ENCODE measurements around the gene WDR89.

DNA sequence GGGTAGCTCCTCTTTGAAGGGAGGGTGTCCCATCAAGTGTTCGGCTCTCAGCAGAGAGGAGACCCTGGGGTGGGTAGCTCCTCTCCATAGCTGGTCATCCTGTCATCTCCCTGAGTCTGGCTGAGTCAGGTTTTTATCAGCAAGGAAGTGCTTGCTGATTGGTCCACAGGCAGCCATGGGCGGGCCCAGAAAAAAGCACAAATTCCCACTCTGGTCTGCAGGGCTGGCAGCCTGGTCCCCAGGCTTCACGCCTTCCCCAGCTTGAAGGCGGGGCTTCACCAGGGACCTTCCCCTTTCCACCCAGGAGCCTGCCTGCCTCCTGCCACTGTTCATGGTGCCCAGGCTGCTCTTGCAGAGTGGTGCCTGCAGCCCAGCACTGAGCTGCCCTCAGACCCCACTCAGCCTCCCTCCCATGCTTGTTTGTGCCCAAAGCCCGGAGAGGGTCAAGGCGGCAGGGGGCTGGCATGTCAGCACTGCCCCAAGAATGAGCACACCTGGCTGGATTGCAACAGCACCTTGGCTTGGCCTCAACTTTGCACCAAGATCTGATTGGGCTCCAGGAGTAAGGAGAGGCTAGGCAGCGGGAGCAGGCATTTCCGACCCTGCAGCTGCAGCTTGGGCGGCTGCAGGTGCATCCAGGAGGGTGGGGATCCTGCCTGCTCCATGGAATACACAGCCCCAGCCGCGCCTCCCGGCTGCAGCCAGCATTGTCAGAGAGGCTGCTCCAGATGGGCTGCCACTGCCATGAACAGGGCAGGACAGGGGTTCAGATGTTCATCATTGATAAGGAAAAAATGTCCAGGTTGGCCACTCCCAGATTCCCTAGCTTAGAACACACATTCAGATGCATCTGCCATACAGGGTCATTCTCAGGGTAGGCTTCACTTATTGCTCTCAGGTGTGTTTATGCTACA, 22.0 kb upstream of the WDR89 start:
- TF ChIP-seq CTCF (conservative IDR thresholded peaks at IDR 0.05; ENCODE audit: low read length) (no peak), EZH2phosphoT487 (IDR thresholded peaks at IDR 0.05; ENCODE audit: borderline replicate concordance, low read depth, low read length) (no peak)
